ENCODE measurements around the gene SPOCK3.
"Not testable (repeated sequence)": the region's sequence is repeated elsewhere in the genome, so short reads cannot be mapped to it uniquely, and the experiment has no call there.

Gene SPOCK3

GRCh38 chr4:167034983-167035382, 199.3 kb downstream of the SPOCK3 start:
- DNase-seq (ENCODE audit: low spot score) = no peak

GRCh38 chr4:167032871-167033270, 201.4 kb downstream of the SPOCK3 start:
- no peak for DNase-seq (ENCODE audit: low spot score)

GRCh38 chr4:167031534-167032156, 202.6 kb downstream of the SPOCK3 start:
- DNase-seq (ENCODE audit: low spot score) = no peak

- DNase-seq (ENCODE audit: low spot score) = no peak
These were observed 205.3 kb downstream of the SPOCK3 start for GRCh38 chr4:167028976-167029375.

GRCh38 chr4:167025670-167026069, 208.6 kb downstream of the SPOCK3 start:
- DNase-seq (ENCODE audit: low spot score) = no peak

GRCh38 chr4:167023364-167023925, 210.8 kb downstream of the SPOCK3 start:
- no peak for DNase-seq (ENCODE audit: low spot score)

GRCh38 chr4:167021545-167022155, 212.6 kb downstream of the SPOCK3 start:
- DNase-seq (ENCODE audit: low spot score) = peak; percentile 51

- DNase-seq (ENCODE audit: low spot score) = no peak
These were observed 213.9 kb downstream of the SPOCK3 start for GRCh38 chr4:167020410-167020809.

GRCh38 chr4:167014944-167015343, 219.3 kb downstream of the SPOCK3 start:
- no peak for DNase-seq (ENCODE audit: low spot score)

GRCh38 chr4:167003326-167003725, 231.0 kb downstream of the SPOCK3 start:
- DNase-seq (ENCODE audit: low spot score) = no peak

- DNase-seq (ENCODE audit: low spot score) = no peak
These were observed 234.0 kb downstream of the SPOCK3 start for GRCh38 chr4:167000141-167000852.

- DNase-seq (ENCODE audit: low spot score) = no peak
These were observed 238.1 kb downstream of the SPOCK3 start for GRCh38 chr4:166996216-166996615.

GRCh38 chr4:166994686-166995085, 239.6 kb downstream of the SPOCK3 start:
- no peak for DNase-seq (ENCODE audit: low spot score)

GRCh38 chr4:166991006-166991561, 243.2 kb downstream of the SPOCK3 start:
- no peak for DNase-seq (ENCODE audit: low spot score)

- no peak for DNase-seq (ENCODE audit: low spot score)
These were observed 244.4 kb downstream of the SPOCK3 start for GRCh38 chr4:166989886-166990285.

- no peak for DNase-seq (ENCODE audit: low spot score)
These were observed 247.3 kb downstream of the SPOCK3 start for GRCh38 chr4:166987026-166987425.

- DNase-seq (ENCODE audit: low spot score) = no peak
These were observed 252.4 kb downstream of the SPOCK3 start for GRCh38 chr4:166981847-166982246.

- DNase-seq (ENCODE audit: low spot score) = no peak
These were observed 253.9 kb downstream of the SPOCK3 start for GRCh38 chr4:166980419-166980818.

- no peak for DNase-seq (ENCODE audit: low spot score)
These were observed 256.7 kb downstream of the SPOCK3 start for GRCh38 chr4:166977596-166977995.

GRCh38 chr4:166972071-166972470, 262.2 kb downstream of the SPOCK3 start:
- DNase-seq (ENCODE audit: low spot score) = no peak

- not testable (repeated sequence) for DNase-seq (ENCODE audit: low spot score)
These were observed 266.1 kb downstream of the SPOCK3 start for GRCh38 chr4:166968219-166968618.

GRCh38 chr4:166965562-166965961, 268.7 kb downstream of the SPOCK3 start:
- DNase-seq (ENCODE audit: low spot score) = no peak

GRCh38 chr4:166957451-166957850, 276.8 kb downstream of the SPOCK3 start:
- no peak for DNase-seq (ENCODE audit: low spot score)
